ENCODE results near the gene IPO4. TPM values are rescaled to one million over a fixed set of nuclear protein-coding genes. Genes with fewer than 3 reads are reported as not detected.
A peak's percentile ranks its signal among the peaks of the same experiment; 100 is the strongest.

The IPO4 gene
- total RNA-seq, 1 experiment from 2014 or later = 102 TPM

GRCh38 chr14:24195186-24196070, 6.8 kb upstream of the IPO4 start, which contains the start of gene TM9SF1:
Gene TM9SF1, minus strand, starts transcription at chr14:24195441. Its CDS starts 422 bp downstream, at chr14:24195019.
- peaks cover 12% of the 10 kb centered on the region in 2 experiments; a peak in 3 of 4 replicates for H3K36me3 ChIP-seq (ENCODE audit: control insufficient read depth in 1 of 2, insufficient read depth in 2 of 2, low read length in 2 of 2)
- intact Hi-C loops (cut with micrococcal nuclease) = no loop called here
- BruUV-seq (replicated peaks) = no TSS peak

More at GRCh38 chr14:24195186-24196070, 6.8 kb upstream of the IPO4 start, which contains the start of gene TM9SF1:
- peak within 1 kb of the TSS; percentile 91 for H3K9ac ChIP-seq (ENCODE audit: low read length)
- CTCF ChIA-PET = interaction anchor here (0.9 kb wide), 1 partner anchor 102 kb away, joined by 4 read pairs; no protein-coding TSS in a partner anchor
- TF ChIP-seq EGR1 (IDR thresholded peaks at IDR 0.05; ENCODE audit: low read depth) (no peak), MAX (IDR thresholded peaks at IDR 0.05) (peak; percentile 94), SIN3A (IDR thresholded peaks at IDR 0.05; ENCODE audit: low read depth) (peak; percentile 76), ATF3 (IDR thresholded peaks at IDR 0.05) (no peak), ELF1 (IDR thresholded peaks at IDR 0.05; ENCODE audit: borderline replicate concordance, low read depth) (peak; percentile 99), FOSL1 (IDR thresholded peaks at IDR 0.05; ENCODE audit: low read depth) (peak; percentile 15; the same call in 1 of the 2 replicates), SRF (IDR thresholded peaks at IDR 0.05; ENCODE audit: low read depth) (no peak; the same call in 1 of the 2 replicates), CBX3 (IDR thresholded peaks at IDR 0.05; ENCODE audit: low read depth) (no peak), JUND (IDR thresholded peaks at IDR 0.05) (0 out of 2 replicates have a peak, but pooled peaks have one; percentile 24), ZFX (IDR thresholded peaks at IDR 0.05) (peak; percentile 94), POLR2AphosphoS5 (IDR thresholded peaks at IDR 0.05; ENCODE audit: low read depth, low read length) (peak; percentile 78), ZBTB33 (IDR thresholded peaks at IDR 0.05; ENCODE audit: extremely low read depth, insufficient replicate concordance, low read length) (no peak), CTCF (IDR thresholded peaks at IDR 0.05 in 2 of 3, conservative IDR thresholded peaks at IDR 0.05 in 1 of 3; ENCODE audit: borderline replicate concordance in 1 of 3, insufficient read depth in 1 of 3, low read depth in 2 of 3, low read length in 2 of 3) (no peak), EZH2 (IDR thresholded peaks at IDR 0.05) (no peak), RAD21 (IDR thresholded peaks at IDR 0.05; ENCODE audit: low read depth) (no peak)
- peak within 1 kb of the TSS; percentile 96 for H3K27ac ChIP-seq (ENCODE audit: low read depth, low read length)
- H3K4me3 ChIP-seq (replicated peaks in 1 of 2; ENCODE audit: low read depth in 1 of 2, low read length in 2 of 2) = peak within 1 kb of the TSS; percentile 85 to 88
- POLR2A ChIA-PET = interaction anchor here (0.9 to 1.9 kb wide), 5 partner anchors 11 to 55 kb away, joined by 3 to 8 read pairs (median 4); partner anchors contain the start of genes CHMP4A, IRF9 and TINF2
- RAD21 ChIA-PET (ENCODE audit: low non-redundant PET in 1 of 2, low total read pairs in 2 of 2, uncharacterized antibody in 2 of 2, unreplicated experiment in 2 of 2) = no interaction called here
- H3K79me2 ChIP-seq (ENCODE audit: insufficient read depth, low read length) = peaks cover 33% of the 10 kb centered on the region
- H2AFZ ChIP-seq (ENCODE audit: low read depth, low read length, poor library complexity, severe bottlenecking) = peak within 1 kb of the TSS; percentile 41
- no peaks in the 10 kb centered on the region for H3K9me3 ChIP-seq (ENCODE audit: control insufficient read depth in 1 of 2, insufficient read depth in 1 of 2, low read depth in 1 of 2, low read length in 2 of 2)
- ATAC-seq (peak; percentile 91), DNase-seq (ENCODE audit: low read depth, low spot score) (peak; percentile 57)
- H3K9me2 ChIP-seq (ENCODE audit: insufficient read depth) = no peaks in the 10 kb centered on the region
- no peaks in the 10 kb centered on the region for H4K20me1 ChIP-seq (ENCODE audit: insufficient read depth)
- H3K27me3 ChIP-seq (ENCODE audit: insufficient read depth, low read length) = no peaks in the 10 kb centered on the region
- peak within 1 kb of the TSS; percentile 84 for H3K4me2 ChIP-seq (ENCODE audit: low read length)
- peaks cover 14 to 26% of the 10 kb centered on the region in 2 experiments for H3K4me1 ChIP-seq (ENCODE audit: control insufficient read depth in 1 of 2, insufficient read depth in 2 of 2, low read length in 2 of 2)
